COLO668 (cell line): ENCODE data around the gene CSH2.
A peak's percentile ranks its signal among the peaks of the same experiment; 100 is the strongest.
"Not testable (repeated sequence)": the region's sequence is repeated elsewhere in the genome, so short reads cannot be mapped to it uniquely, and the experiment has no call there.

Source experiments
- DNase-seq: peaks from one replicate; lab custom pipeline; 2025; ENCODE audit not compliant: unreplicated experiment; lab: John Stamatoyannopoulos, UW

CSH2 gene

DNA sequence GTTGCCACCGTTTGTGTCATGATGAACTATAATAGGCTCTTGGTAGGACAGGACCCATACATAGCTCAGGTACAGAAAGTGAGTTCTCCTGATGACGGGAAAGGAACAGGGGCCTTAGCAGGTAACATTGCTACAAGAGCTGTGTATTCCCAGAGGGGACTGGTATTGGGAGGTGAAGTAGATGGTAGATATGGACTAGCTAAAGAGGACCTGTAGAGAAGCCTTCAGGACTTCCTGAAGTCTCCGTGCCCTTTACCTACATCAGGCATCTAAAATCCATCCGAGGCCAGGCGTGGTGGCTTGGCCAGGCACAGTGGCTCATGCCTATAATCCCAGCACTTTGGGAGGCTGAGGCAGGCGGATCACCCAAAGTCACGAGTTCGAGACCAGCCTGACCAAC, 18.3 kb downstream of the CSH2 start:
- no peak for DNase-seq

DNA sequence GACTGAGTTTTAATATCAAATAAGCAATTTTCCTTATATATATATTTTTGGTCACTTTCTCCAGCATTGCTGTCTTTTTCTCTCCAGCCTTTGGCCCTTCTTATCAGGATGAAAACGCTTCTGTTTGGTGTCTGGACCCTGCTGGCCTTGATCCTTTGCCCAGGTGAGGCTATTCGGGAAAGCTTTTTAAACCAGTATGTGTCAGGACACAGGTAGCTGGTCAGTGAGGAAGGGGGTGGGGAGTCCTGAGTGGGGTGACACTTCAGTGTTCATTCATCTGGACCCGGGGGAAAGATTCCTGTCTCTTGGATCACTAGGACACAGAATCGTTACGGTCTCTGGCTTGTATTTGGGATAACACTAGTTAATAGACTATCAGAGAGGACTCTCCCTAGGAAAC, 18.8 kb downstream of the CSH2 start:
- no peak for DNase-seq

DNA sequence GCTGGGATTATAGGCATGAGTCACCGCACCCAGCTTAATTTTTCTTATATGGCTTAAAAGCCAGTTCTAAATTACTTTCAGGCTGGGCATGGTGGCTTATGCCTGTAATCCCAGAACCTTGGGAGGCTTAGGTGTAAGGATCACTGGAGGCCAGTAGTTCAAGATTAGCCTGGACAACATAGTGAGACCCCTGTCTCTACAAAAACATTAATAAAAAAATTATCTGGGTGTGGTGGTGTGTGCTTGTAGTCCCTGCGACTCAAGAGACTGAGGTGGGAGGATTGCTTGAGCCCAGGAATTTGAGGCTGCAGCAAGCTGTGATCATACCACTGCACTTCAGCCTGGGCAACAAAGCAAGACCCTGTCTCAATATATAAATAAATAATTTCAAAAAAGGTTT, 20.2 kb downstream of the CSH2 start:
- no peak for DNase-seq

DNA sequence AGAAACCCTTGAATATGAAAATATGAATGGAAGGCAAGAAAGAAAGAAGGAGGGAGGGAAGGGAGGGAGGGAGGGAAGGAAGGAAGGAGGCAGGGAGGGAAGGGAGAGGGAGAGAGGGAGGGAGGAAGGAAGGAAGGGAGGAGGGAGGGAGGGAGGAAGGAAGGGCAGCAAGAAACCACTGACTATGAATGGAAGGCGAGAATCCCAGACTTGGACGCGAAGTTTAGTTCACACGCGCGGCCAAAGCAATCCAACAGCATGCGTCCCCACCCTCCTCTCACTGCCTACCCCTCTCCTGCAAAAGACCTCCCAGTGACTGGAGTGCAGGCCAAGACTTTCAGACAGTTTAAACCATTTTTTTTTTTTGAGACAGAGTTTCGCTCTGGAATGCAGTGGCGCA, 23.1 kb downstream of the CSH2 start:
- DNase-seq: no peak

DNA sequence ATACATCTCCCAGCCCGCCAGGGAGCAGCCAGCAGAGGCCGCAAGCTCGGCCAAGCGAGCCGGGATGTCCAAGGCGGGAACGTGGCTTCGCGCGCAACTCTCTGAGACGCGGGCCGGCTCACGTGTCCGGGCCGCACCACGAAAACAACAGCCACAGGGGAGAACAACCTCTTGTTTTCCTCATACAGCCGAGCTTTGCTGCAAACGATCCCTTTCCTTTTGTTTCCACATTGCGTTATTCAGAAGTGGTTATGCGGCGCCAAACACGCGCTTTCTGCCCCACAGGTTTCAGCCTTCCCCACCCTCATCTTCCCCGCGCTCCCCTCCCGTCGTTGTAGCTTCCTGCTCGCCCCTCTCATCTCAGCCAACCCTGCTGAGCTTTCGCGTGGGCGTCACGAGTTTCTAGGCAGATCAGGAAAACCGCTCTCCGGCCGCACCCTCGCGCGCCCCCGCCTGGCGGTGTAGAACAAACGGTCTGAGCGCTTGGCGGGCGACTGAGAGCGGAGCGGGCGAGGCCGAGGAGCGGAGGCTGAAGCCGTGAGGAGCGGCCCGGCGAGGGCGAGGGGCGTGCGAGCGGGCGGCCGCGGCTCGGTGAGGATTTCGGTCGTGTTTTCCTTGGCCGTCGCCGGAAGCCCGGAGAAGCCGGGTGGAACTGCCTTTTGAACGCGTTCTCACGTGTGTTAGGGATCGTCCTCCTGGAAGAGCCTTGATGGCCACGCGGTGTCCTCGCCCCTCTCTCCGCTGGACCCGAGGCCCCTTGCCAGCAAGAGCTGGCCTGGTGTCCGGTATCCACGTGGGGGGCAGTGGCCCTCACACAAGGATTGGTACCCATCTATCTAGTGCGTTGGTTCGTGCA, 24.4 kb downstream of the CSH2 start:
- peak; percentile 84 for DNase-seq

DNA sequence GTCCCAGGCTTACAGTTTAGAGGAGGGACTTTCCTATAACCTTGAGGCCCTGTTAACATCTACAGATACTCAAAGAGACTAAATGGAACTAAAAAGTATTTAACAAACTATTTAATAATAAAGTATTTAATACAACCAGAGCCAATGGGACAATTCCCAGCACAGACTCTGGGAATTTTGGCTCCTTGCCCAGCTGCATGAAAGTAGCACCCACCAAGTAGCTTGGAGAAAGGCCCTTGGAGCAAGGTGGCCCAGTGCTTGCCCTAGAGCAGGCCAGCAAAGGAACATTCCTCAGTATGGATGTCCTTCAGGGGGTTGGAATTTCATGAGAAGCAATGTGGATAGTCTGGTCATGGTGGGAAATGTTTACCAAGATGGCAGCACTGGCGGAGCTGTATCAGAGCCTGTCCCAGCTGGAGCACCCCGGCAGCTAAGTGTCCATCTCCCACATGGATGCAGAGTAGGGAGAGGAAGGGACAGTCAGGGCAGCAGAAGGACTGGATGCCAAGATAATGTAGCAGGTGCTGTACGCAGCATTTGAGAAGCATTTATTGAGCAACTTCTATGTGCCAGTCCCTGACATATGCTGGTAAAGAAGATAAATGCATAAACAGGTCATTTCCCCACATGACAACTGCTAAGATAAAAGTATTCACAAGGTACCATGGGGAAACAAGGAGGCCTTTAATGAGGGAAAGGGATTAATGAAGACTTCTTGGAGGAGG, 25.8 kb downstream of the CSH2 start:
- no peak for DNase-seq

DNA sequence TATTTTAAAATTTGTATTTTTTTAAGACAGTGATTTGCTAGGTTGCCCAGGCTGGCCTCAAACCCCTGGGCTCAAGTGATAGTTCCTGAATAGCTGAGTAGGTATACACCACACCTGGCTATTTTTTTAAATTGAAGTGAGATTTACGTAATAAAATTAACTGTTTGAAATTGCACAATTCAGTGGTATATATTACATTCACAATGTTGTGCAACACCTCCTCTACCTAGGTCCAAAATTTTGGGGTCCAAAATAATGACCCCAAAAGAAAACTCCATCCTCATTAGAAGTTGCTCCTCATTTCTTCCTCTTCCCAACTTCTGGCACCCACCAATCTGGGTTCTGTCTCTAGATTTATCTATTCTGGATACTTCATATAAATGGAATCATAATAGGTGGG, 28.0 kb downstream of the CSH2 start:
- no peak for DNase-seq

DNA sequence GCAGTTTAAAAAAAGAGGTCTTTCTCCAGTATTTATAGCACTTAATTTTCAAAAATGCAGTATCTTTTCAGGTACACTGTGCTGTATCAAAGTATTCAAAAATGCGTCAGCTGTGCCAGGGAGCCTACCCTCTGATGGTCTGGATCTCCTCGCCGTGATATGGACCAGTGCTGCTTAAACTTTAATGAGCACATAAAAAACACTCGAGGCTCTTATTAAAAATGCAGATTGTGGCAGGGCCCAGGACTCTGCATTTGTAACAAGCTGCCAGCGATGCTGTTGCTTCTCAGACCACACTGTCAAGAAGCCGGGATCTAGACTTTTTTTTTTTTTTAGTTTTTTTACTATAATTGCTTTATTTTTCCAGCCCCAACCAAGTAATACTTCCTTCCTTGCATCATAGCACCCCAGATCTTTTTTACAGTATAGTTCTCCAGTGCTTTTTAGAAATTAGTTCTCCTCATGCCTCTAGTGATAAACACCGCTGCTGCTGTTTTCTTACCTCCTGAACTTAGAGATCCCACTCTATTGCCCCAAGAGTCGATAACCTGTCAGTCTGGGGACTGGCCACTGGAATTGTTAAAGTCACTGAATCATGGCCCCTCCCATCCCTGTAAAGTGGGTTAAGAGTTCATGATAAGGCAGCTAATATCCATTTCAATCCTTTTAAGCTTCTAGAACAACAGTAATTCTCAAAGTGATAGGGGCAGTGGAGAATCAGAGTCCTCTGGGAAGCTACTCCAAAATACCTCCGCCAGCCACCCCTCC, 29.4 kb downstream of the CSH2 start:
- DNase-seq: no peak

DNA sequence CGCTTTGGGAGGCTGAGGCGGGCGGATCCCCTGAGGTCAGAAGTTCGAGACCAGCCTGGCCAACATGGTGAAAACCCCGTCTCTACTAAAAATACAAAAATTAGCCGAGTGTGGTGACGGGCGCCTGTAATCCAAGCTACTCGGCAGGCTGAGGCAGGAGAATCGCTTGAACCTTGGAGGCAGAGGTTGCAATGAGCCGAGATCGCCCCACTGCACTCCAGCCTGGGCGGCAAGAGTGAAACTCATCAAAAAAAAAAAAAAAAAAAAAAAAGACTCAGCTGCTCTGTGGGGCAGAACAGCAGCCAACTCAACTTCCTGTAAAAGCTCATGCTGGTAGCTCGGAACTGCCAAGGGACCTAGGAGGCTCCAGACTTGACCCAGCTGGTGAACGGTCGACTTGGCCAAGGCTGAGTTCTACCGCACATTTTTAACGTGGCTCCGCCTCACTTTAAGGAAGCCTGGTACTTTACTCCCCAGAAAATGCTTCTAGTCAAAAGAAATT, 30.0 kb downstream of the CSH2 start:
- not testable (repeated sequence) for DNase-seq

DNA sequence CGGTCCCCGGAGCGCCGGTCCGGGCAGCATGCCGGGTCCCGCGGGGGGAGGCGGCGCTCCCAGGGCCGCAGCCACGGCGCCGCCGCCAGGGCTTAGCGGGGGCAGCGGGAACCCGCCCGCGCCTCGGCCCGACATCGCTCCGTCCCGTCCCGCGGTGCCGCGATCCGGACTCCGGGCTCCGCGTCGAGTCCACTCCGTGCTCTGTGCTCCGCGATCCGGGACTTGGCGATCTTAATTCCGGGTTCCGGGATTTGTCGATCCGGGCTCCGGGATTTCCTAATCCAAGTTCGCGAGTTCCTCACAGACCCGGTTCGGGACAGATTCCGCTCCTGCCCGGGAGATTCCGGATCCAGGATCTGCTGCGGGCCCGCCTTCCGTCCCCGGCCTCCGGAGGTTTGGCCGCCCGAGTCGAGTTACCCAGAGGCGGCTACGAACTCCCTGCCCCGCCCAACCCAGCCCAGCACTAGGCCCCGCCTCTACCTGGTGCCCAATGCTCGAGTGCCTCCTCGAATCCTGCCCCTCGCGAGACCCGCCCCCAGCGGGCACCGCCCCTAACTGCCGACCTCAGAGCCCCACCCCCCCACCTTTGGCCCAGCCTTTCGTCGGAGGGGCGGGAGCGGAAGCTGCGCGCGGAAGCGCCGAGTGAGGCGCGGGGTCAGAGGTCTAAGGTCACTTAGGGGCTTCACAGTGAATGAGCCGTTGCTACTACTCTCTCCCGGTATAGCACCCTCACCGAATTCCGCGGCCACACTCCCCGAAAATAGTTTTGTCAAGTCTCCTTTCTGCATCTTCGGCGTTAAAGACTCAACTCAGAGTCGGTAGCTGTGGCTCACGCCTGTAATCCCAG, 30.7 kb downstream of the CSH2 start, which contains the start of gene SMARCD2:
TSS of gene SMARCD2 (minus strand) at position 146 of the 847 bp plus-strand sequence. CDS start at position 135, 11 bp downstream.
- peak; percentile 96 for DNase-seq

DNA sequence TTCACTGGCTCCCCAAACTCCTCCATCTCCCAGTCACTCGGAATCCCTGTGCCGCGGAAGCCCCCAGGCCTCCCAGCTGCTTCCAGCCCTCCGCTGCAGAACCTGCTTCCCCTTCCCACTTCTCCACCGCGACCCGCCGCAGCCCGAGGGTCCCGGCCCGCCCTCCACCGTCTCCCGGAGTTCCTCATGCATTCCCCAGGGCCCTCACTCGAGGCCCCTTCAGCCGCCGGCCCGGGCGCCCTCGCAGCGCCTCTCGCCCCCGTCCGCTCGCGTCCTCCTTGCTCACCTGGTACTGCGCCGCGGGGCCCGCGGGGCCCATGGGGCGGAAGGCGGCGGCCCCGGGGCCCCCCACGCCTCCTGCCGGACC, 31.3 kb downstream of the CSH2 start:
- DNase-seq: peak; percentile 69

DNA sequence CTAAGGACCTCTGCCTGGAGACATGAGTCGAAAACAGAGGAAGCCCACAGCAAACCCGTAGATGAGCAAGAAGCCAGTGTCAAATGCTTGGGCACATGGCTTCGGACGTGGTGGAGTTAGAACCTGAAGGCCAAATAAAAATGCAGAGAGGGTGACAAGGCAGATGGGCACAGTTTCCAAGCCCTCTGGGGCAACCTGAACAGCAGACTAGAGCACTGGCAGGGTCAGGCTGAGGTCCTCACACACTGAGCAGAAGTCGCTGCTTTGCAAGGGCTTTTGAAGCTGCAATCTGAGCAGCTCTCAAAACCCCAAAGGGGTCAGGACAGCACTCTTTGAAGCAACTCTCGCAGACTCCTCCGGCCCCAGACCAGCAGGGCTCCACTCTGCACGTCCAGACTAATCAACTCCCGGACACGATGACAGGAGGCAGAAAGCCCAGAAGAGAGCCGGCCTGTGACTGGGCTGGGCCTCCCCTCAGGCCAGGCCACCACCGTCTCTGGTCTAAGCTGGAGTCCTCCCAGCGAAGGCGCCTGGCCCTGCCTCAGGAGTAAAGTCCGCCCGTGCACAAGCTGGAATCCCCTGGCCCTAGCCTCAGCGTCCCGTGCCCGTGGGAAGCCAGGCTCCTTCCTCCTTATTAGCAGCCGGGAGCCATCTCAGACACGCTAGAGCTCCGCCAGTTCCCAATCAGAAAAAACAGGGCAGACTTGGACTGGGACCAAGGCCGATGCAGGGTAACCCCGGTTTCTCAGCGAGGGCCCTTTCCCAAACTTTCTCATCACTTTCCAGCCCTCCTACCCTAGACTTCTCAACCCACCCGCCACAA, 31.9 kb downstream of the CSH2 start:
- peak; percentile 15 for DNase-seq

DNA sequence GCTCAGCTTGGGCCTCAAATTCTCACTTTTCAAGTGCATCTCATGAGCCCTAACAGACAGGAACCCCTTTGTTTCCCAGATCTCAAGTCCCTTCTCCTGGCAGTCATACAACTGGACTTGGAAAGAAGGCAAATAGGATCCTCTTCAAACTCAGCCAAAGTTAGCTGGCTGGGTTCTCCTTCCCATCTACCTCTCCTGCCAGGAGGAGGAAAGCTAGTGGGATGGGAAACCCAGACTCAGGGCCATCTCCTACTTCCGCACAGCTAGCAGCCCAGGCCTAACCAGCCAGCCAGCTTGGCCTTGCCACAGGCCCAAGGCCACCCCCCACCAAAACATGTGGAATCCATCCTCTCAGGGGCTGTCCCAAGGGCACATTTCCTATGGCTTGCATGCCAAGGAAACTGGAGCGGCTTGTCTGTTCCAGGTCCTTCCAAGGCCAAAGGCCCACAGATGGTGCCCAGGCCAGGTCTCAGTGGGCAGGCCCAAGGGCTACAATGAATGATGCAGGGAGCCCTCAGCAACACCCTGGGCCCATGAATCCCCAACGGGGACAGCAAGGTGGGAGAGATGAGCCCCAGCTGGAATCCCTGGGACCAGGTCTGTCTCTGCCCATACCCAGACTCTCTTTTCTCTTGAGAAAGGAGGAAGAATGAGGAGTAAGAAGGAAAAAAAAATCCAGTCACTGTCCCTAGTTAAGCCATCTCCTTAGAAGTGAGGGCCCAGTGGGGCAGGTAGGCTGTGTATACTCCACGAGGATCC, 32.7 kb downstream of the CSH2 start:
- DNase-seq: no peak

DNA sequence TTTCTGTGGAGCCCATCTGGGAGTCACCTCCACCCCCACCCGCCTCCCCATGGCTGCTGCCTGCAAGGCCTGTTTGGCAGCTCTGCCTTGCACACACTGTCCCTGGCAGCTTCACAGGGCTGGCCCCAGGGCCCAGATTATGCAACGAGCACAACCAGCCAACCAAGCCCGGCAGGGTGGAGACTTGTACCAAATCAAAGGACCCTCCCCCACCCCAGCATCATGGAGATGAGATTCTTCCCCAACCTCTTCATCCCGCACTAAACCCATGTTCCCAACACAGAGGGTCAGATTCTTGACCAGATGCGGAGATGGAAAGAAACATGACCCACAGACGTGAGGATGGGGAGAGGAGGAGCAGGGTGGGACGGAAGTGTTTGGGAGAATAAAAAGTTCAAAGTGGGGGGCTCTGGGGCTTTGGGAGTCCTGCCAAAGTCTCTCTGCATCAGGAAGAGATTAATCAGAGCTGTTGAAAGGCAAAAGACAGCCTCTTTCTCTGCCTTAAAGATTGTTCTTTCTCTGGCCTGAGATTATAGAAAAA, 34.8 kb downstream of the CSH2 start:
- DNase-seq: peak; percentile 18

DNA sequence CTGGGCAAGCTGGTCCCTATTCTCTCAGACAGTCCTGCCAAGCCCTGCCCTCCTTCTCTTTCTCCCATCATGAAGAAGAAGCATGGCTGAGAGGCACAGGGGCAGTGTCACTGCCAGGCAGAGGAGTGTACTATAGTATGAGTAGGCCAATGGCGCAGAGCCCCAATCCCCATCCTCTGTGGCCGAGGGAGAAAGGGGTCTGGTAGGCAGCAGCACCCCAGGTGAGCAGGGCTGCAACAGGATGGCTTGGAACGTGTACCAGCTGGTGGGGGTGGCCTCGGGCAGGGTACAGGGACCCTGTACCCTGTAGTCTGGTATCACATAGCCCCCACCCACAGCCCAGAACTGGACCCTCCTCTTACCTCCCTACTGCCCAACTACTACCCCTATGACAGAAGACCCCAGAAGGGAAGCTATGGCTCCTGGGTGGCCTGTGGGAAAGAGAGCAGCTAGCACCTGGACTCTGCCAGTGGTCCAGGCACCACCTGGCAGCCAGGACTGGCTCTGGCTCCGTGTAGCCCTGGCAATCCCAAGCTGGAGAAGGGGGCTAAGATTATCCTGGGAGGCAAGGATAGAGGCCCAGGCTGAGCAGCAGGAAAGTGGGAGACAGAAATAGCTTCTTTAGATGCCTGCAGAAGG, 35.4 kb downstream of the CSH2 start:
- DNase-seq: no peak

DNA sequence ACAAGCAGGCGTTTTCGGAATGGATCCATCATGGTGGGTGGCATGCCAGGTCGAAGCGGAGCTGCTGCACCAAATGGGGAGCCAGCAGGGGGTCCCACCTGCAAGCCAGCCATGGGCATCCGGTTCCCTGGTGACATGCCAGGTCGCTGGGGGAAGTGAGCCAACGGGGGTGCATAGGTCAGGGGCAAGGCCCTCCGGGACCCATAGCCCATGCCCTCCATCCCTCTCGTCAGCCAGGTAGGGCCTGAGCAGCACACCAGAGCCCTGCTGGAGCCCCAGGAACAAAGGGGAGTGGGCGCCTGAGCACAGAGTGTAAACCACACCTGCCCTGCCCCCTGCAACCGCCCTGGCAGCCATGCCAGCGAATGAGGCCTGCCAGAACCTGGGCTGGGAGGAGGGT, 36.0 kb downstream of the CSH2 start:
- no peak for DNase-seq

DNA sequence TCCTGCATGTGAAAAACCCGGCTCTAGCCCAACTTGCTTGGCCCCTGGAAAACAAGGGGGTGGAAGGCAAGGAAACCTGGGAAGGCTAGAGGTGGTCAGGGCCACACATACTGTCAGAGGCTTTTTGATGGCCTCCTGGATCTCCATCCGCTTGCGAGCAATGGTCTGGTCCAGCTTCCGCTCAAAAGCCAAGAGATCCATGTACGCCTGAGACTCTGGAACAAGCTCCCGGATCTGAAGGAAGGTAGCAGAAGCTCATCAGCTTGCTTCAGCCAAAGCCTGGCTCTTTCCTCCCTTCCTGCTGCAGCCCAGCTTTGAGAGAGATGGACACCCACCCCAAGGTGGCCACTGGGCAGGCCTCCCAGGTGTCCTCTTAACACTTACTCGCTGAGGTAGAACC, 36.7 kb downstream of the CSH2 start:
- DNase-seq: no peak

DNA sequence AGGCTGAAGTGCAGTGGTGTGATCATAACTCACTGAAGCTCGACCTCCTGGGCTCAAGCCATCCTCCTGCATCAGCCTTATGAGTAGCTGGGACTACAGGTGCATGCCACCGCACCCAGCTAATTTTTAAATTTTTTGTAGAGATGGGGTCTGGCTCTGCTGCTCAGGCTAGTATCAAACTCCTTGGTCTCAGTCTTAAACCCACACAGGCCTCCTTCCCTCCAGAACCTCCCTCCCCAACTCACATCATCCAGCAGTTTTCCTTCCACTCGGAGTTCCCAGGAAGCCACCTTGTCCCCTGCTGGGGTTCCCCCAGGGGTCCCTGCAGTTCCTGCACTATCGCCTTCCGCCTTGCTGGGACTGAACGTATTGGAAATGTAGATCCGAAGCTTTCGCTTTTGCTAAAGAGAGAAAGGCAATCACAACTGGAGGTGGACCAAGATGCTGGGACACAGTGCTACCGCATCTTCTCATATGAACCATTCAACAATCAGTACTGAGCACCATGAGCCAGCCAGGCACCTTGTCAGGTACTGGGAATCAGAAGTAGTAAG, 38.2 kb downstream of the CSH2 start:
- no peak for DNase-seq
